H1 (cell line): ENCODE data around the gene RNF123. TPM values are rescaled to one million over a fixed set of nuclear protein-coding genes. Genes with fewer than 3 reads are reported as not detected.
"Not testable (repeated sequence)": the region's sequence is repeated elsewhere in the genome, so short reads cannot be mapped to it uniquely, and the experiment has no call there.

Experiments used
- CTCF ChIA-PET: fragments of 300-600 bp; sonication (Branson Sonifier 250); formaldehyde crosslinking; loops from one replicate; lab custom pipeline; 2021; ENCODE audit not compliant: partially characterized antibody; lab: Charles Lee
- POLR2A ChIA-PET: fragments of 300-600 bp; sonication (Branson Sonifier 250); formaldehyde crosslinking; loops from one replicate; lab custom pipeline; 2021; ENCODE audit warnings: inconsistent platforms; ENCODE audit not compliant: partially characterized antibody; lab: Charles Lee
- DNase-seq, 2 experiments: peaks; one replicate each; pipeline versions ENCODE4 v3.0.0 to v3.0.0-alpha.2; 2010 to 2022; ENCODE audit warnings: low spot score in 2 of 2, low read depth in 1 of 2, mixed read lengths in 1 of 2
- FAIRE-seq: peaks from 2 replicates; lab custom pipeline; 2011; peaks lifted over from hg19 to GRCh38; lab: Jason Lieb, UNC
- H2AFZ ChIP-seq: 2 replicates; pipeline ENCODE4 v1.8.1; 2012; ENCODE audit warnings: low read length, inconsistent platforms
- H2AK5ac ChIP-seq: 2 replicates; pipeline ENCODE4 v1.6.1; 2013; ENCODE audit warnings: low read depth, low read length
- H2BK120ac ChIP-seq: replicated peaks from 2 replicates; pipeline ENCODE3; 2013; ENCODE audit warnings: low read depth, low read length, inconsistent platforms
- H2BK12ac ChIP-seq: 2 replicates; pipeline ENCODE4 v1.6.1; 2013; ENCODE audit warnings: low read depth, low read length
- H2BK15ac ChIP-seq: 2 replicates; pipeline ENCODE4 v1.6.1; 2013; ENCODE audit warnings: low read length
- H2BK20ac ChIP-seq: 2 replicates; pipeline ENCODE4 v1.6.1; 2013; ENCODE audit warnings: low read length
- H2BK5ac ChIP-seq: 2 replicates; pipeline ENCODE4 v1.6.1; 2013; ENCODE audit warnings: low read depth, low read length
- H3K14ac ChIP-seq: 2 replicates; pipeline ENCODE4 v1.6.1; 2013; ENCODE audit warnings: inconsistent platforms; ENCODE audit not compliant: insufficient read length
- H3K18ac ChIP-seq: 2 replicates; pipeline ENCODE4 v1.6.1; 2013; ENCODE audit warnings: low read length; ENCODE audit errors: extremely low read depth
- H3K23ac ChIP-seq: 2 replicates; pipeline ENCODE4 v1.6.1; 2013; ENCODE audit warnings: inconsistent platforms; ENCODE audit not compliant: insufficient read length
- H3K23me2 ChIP-seq: 2 replicates; pipeline ENCODE4 v1.6.1; 2013; ENCODE audit warnings: low read depth, low read length
- H3K27ac ChIP-seq: 2 replicates; pipeline ENCODE4 v1.6.1; 2011; ENCODE audit warnings: low read depth, low read length, inconsistent platforms
- H3K27me3 ChIP-seq, 4 experiments: replicated peaks in 1 of 4; 1 replicate in 1 of 4; 2 replicates in 3 of 4; pipeline versions ENCODE4 v1.6.1 to v1.8.1; 2011 to 2013; ENCODE audit warnings: low read length in 3 of 4, mild to moderate bottlenecking in 3 of 4, inconsistent platforms in 2 of 4, mixed read lengths in 2 of 4, moderate library complexity in 1 of 4; ENCODE audit not compliant: control insufficient read depth in 3 of 4, insufficient read depth in 3 of 4; ENCODE audit errors: extremely low read depth in 1 of 4
- H3K36me3 ChIP-seq, 4 experiments: 2 replicates each; pipeline versions ENCODE4 v1.6.1 to v1.8.1; 2011 to 2013; ENCODE audit warnings: mild to moderate bottlenecking in 4 of 4, low read length in 3 of 4, moderate library complexity in 2 of 4, control low read depth in 1 of 4, inconsistent platforms in 1 of 4; ENCODE audit not compliant: insufficient read depth in 4 of 4, control insufficient read depth in 2 of 4
- H3K4ac ChIP-seq: replicated peaks from 2 replicates; pipeline ENCODE3; 2013; ENCODE audit warnings: low read length, low read depth, mixed read lengths, inconsistent platforms; ENCODE audit not compliant: insufficient read length
- H3K4me1 ChIP-seq, 4 experiments: replicated peaks in 1 of 4; 1 replicate in 1 of 4; 2 replicates in 3 of 4; pipeline versions ENCODE4 v1.6.1 to v1.8.1; 2011 to 2013; ENCODE audit warnings: low read length in 3 of 4, inconsistent platforms in 2 of 4, mixed read lengths in 1 of 4; ENCODE audit not compliant: insufficient read depth in 4 of 4, control insufficient read depth in 3 of 4
- H3K4me2 ChIP-seq, 2 experiments: 2 replicates each; pipeline versions ENCODE4 v1.6.1 to v1.8.1; 2011 to 2013; ENCODE audit warnings: low read depth in 2 of 2, low read length in 2 of 2, control low read depth in 1 of 2, inconsistent platforms in 1 of 2, mild to moderate bottlenecking in 1 of 2; ENCODE audit not compliant: insufficient read depth in 1 of 2
- H3K4me3 ChIP-seq, 4 experiments: fragments of 200-600, 300-600 bp in 1 of 4; sonication (generic), shearing (Covaris generic), sonication (Bioruptor Twin) in 1 of 4; 2 replicates each; pipeline versions ENCODE4 v1.5.1 to v1.8.1; 2011 to 2016; ENCODE audit warnings: low read length in 4 of 4, low read depth in 3 of 4, control low read depth in 2 of 4, inconsistent platforms in 2 of 4, mild to moderate bottlenecking in 2 of 4, mixed read lengths in 1 of 4, moderate library complexity in 1 of 4; ENCODE audit not compliant: insufficient read depth in 2 of 4; ENCODE audit errors: extremely low read depth in 1 of 4
- H3K56ac ChIP-seq: replicated peaks from 2 replicates; pipeline ENCODE3; 2013; ENCODE audit warnings: low read depth, mild to moderate bottlenecking, mixed read lengths, low read length, inconsistent platforms; ENCODE audit not compliant: insufficient read length
- H3K79me1 ChIP-seq: 2 replicates; pipeline ENCODE4 v1.6.1; 2013; ENCODE audit warnings: low read depth, low read length, control low read depth
- H3K79me2 ChIP-seq, 2 experiments: 2 replicates each; pipeline versions ENCODE4 v1.6.1 to v1.8.1; 2012 to 2013; ENCODE audit warnings: low read length in 2 of 2, mild to moderate bottlenecking in 2 of 2, inconsistent platforms in 1 of 2; ENCODE audit not compliant: insufficient read depth in 2 of 2, control insufficient read depth in 1 of 2
- H3K9ac ChIP-seq, 4 experiments: replicated peaks in 1 of 4; 1 replicate in 1 of 4; 2 replicates in 3 of 4; pipeline versions ENCODE4 v1.6.1 to v1.8.1; 2011 to 2013; ENCODE audit warnings: low read depth in 3 of 4, low read length in 3 of 4, control low read depth in 2 of 4, mild to moderate bottlenecking in 2 of 4, moderate library complexity in 2 of 4, inconsistent platforms in 1 of 4; ENCODE audit errors: extremely low read depth in 1 of 4
- H3K9me3 ChIP-seq, 2 experiments: 2 replicates each; pipeline versions ENCODE4 v1.6.1 to v1.8.1; 2012 to 2013; ENCODE audit warnings: mild to moderate bottlenecking in 2 of 2, moderate library complexity in 2 of 2, control low read depth in 1 of 2, inconsistent platforms in 1 of 2, low read depth in 1 of 2, low read length in 1 of 2, mixed read lengths in 1 of 2; ENCODE audit not compliant: insufficient read depth in 2 of 2
- H4K20me1 ChIP-seq, 2 experiments: replicated peaks in 1 of 2; 2 replicates each; pipeline versions ENCODE3 to v1.8.1; 2011 to 2013; ENCODE audit warnings: inconsistent platforms in 2 of 2, low read length in 2 of 2, mild to moderate bottlenecking in 1 of 2; ENCODE audit not compliant: insufficient read depth in 2 of 2, control insufficient read depth in 1 of 2
- H4K5ac ChIP-seq: 2 replicates; pipeline ENCODE4 v1.6.1; 2013; ENCODE audit warnings: low read length, low read depth, mixed read lengths, inconsistent platforms; ENCODE audit not compliant: insufficient read length
- H4K8ac ChIP-seq: 2 replicates; pipeline ENCODE4 v1.8.0; 2013; ENCODE audit warnings: mild to moderate bottlenecking, moderate library complexity, low read length, inconsistent platforms; ENCODE audit not compliant: insufficient read depth; ENCODE audit errors: extremely low read depth
- H4K91ac ChIP-seq: replicated peaks from 2 replicates; pipeline ENCODE3; 2013; ENCODE audit warnings: low read length, mixed read lengths, inconsistent platforms; ENCODE audit not compliant: insufficient read length
- WGBS, 2 experiments: shearing (Covaris generic) in 1 of 2; methylation state at CpG; one replicate each; pipeline versions ENCODE4 v1.1.6 to v1.1.7; 2013 to 2015; ENCODE audit warnings: low lambda C conversion rate in 2 of 2, mixed read lengths in 2 of 2, inconsistent platforms in 1 of 2, low coverage in 1 of 2, missing lambda C conversion rate in 1 of 2; ENCODE audit not compliant: insufficient replicate concordance in 2 of 2, insufficient coverage in 1 of 2, insufficient read length in 1 of 2; ENCODE audit errors: extremely low coverage in 1 of 2, missing lambda C conversion rate in 1 of 2; 5-methylcytosine and 5-hydroxymethylcytosine counted together
- polyA plus RNA-seq, 7 experiments: library from polyadenylated mRNA; depleted of rRNA in 3 of 7; stranded (reverse) in 5 of 7; unstranded in 2 of 7; fragments of >200 nt in 5 of 7; fragments of 200-250 nt in 2 of 7; gene quantifications; 1 replicate in 5 of 7; 2 replicates in 1 of 7; 4 replicates in 1 of 7; pipeline versions ENCODE4 v1.2.1 to v1.2.3, GENCODE V29; 2011 to 2013; ENCODE audit warnings: missing spikeins in 2 of 7, mixed read lengths in 2 of 7
- total RNA-seq: library from RNA; stranded (reverse); fragmentation: NEBNext Ultra II Directional; extraction: Animal tissue kit (Norgen Biotek cat#: 25700); gene quantifications from 2 replicates; pipeline ENCODE4 v1.2.1, GENCODE V29; 2021

The RNF123 gene
- total and polyA plus RNA-seq, 2 of the 8 experiments (the other 6 are each of a cell fraction or from before 2014, with no cell fraction given), result 30.5 to 57.7 TPM

GRCh38 chr3:49684453-49684852 is 4.9 kb upstream of the RNF123 start:
- H3K14ac ChIP-seq, CTCF ChIA-PET, H3K9ac ChIP-seq, H3K4me1 ChIP-seq, H2BK12ac ChIP-seq, H3K4ac ChIP-seq, H3K27me3 ChIP-seq, H4K91ac ChIP-seq, H3K79me1 ChIP-seq, H4K8ac ChIP-seq, DNase-seq, H4K5ac ChIP-seq, H3K4me3 ChIP-seq, H2BK15ac ChIP-seq, H2BK5ac ChIP-seq, H3K23ac ChIP-seq, H2AK5ac ChIP-seq, H2AFZ ChIP-seq, H3K4me2 ChIP-seq, H3K79me2 ChIP-seq, H3K56ac ChIP-seq, H3K27ac ChIP-seq, FAIRE-seq, H2BK20ac ChIP-seq, H3K9me3 ChIP-seq, H2BK120ac ChIP-seq, H3K18ac ChIP-seq: not testable (repeated sequence)
- Histone ChIP-seq H3K23me2 (peaks cover 11% of the 10 kb centered on the region), H4K20me1 (peaks cover 0 to 10% of the 10 kb centered on the region in 2 experiments), H3K36me3 (peaks cover 21 to 44% (median 40%) of the 10 kb centered on the region in 4 experiments)
- POLR2A ChIA-PET, result interaction anchor here (0.8 kb wide), 1 partner anchor 23 kb away, joined by 3 read pairs; no protein-coding TSS in a partner anchor
- 90% methylated on average over 2 of the region's 2 CpGs; no CpG with 5 or more reads in 1 of the 2 experiments for WGBS, 2 experiments
